ENCODE measurements around the gene DPH1.

- TF ChIP-seq RXRA (IDR thresholded peaks at IDR 0.05) (no peak), MAX (IDR thresholded peaks at IDR 0.05) (no peak), TAF1 (conservative IDR thresholded peaks at IDR 0.05) (no peak), CTCF (IDR thresholded peaks at IDR 0.05; ENCODE audit: low read depth, low read length, missing input control) (peak; percentile 1), RAD21 (IDR thresholded peaks at IDR 0.05) (no peak), JUND (IDR thresholded peaks at IDR 0.05) (no peak), SP1 (IDR thresholded peaks at IDR 0.05) (no peak), GABPA (IDR thresholded peaks at IDR 0.05 in 1 of 2, conservative IDR thresholded peaks at IDR 0.05 in 1 of 2) (no peak), NR2F2 (IDR thresholded peaks at IDR 0.05) (no peak), REST (IDR thresholded peaks at IDR 0.05) (no peak)
Observed at GRCh38 chr17:2042390-2042847, 12.5 kb downstream of the DPH1 start.

All from liver (tissue), 3 donors.